Muscle of leg (tissue), 11 donors: ENCODE data around the gene C4orf54. TPM values are rescaled to one million over a fixed set of nuclear protein-coding genes. Genes with fewer than 3 reads are reported as not detected.

Experiments
- DNase-seq: peaks from one replicate; pipeline ENCODE4 v3.0.0; 2013
- H3K27ac ChIP-seq: one replicate; pipeline ENCODE4 v1.5.1; 2013; ENCODE audit warnings: mild to moderate bottlenecking, low read length, control low read depth
- H3K27me3 ChIP-seq: one replicate; pipeline ENCODE4 v1.6.1; 2013; ENCODE audit warnings: low read length; ENCODE audit not compliant: control insufficient read depth, insufficient read depth
- H3K36me3 ChIP-seq: one replicate; pipeline ENCODE4 v1.6.1; 2013; ENCODE audit warnings: low read length; ENCODE audit not compliant: control insufficient read depth, insufficient read depth
- H3K4me1 ChIP-seq: one replicate; pipeline ENCODE4 v1.6.1; 2013; ENCODE audit warnings: low read length; ENCODE audit not compliant: control insufficient read depth, insufficient read depth
- H3K4me3 ChIP-seq: one replicate; pipeline ENCODE4 v1.5.1; 2013; ENCODE audit warnings: low read length, control low read depth
- H3K9me3 ChIP-seq: replicated peaks from 2 replicates; pipeline ENCODE4 v1.6.1; 2013; ENCODE audit warnings: low read depth, low read length; ENCODE audit not compliant: control insufficient read depth
- WGBS: methylation state at CpG from one replicate; pipeline ENCODE4 v1.1.5; 2013; ENCODE audit warnings: missing lambda C conversion rate; ENCODE audit not compliant: insufficient coverage; 5-methylcytosine and 5-hydroxymethylcytosine counted together
- polyA plus RNA-seq, 8 donors: library from polyadenylated mRNA; unstranded; fragments of 120-200 nt; gene quantifications; one replicate each; pipeline versions ENCODE4 v1.2.1 to v1.2.3, GENCODE V29; 2013; ENCODE audit warnings: inconsistent platforms in 1 of 8, low replicate concordance in 1 of 8; ENCODE audit not compliant: insufficient read length in 8 of 8, insufficient read depth in 1 of 8
- total RNA-seq: library from RNA; stranded (reverse); fragments of 120-200 nt; gene quantifications from one replicate; pipeline ENCODE4 v1.2.4, GENCODE V29; 2013

Gene C4orf54
- total and polyA plus RNA-seq, 9 donors, result 56.3 to 159 (median 106) TPM

GRCh38 chr4:99647071-99647470 lies 10.6 kb downstream of the C4orf54 start:
- peak overlapping the region; percentile 57 for H3K4me3 ChIP-seq
- H3K27me3 ChIP-seq, result no peaks in the 10 kb centered on the region
- no peak for DNase-seq
- peaks cover 37% of the 10 kb centered on the region for H3K4me1 ChIP-seq
- WGBS, result 100% methylated on average over 1 of the region's 4 CpGs
- H3K27ac ChIP-seq, result peak overlapping the region; percentile 10
- peaks cover 19% of the 10 kb centered on the region for H3K36me3 ChIP-seq
- no peaks in the 10 kb centered on the region for H3K9me3 ChIP-seq

- Histone ChIP-seq H3K4me1 (peaks cover 26% of the 10 kb centered on the region), H3K9me3 (no peaks in the 10 kb centered on the region), H3K27me3 (no peaks in the 10 kb centered on the region), H3K27ac (no peak overlapping the region), H3K4me3 (peak overlapping the region; percentile 57), H3K36me3 (peaks cover 16% of the 10 kb centered on the region)
- DNase-seq, result no peak
Observed at GRCh38 chr4:99645638-99646037, 12.0 kb downstream of the C4orf54 start.

- DNase-seq, result no peak
- Histone ChIP-seq H3K4me3 (peak overlapping the region; percentile 12), H3K27ac (no peak overlapping the region), H3K4me1 (peaks cover 21% of the 10 kb centered on the region), H3K9me3 (no peaks in the 10 kb centered on the region), H3K27me3 (no peaks in the 10 kb centered on the region), H3K36me3 (peaks cover 10% of the 10 kb centered on the region)
- WGBS, result no CpG with 5 or more reads among the region's 1 CpG
Observed at GRCh38 chr4:99645036-99645435, 12.6 kb downstream of the C4orf54 start.

GRCh38 chr4:99644453-99644852 lies 13.2 kb downstream of the C4orf54 start:
- H3K27me3 ChIP-seq, result no peaks in the 10 kb centered on the region
- peaks cover 5% of the 10 kb centered on the region for H3K36me3 ChIP-seq
- peak overlapping the region; percentile 12 for H3K4me3 ChIP-seq
- peaks cover 16% of the 10 kb centered on the region for H3K4me1 ChIP-seq
- no peak for DNase-seq
- no peaks in the 10 kb centered on the region for H3K9me3 ChIP-seq
- WGBS, result 75% methylated on average over 1 of the region's 5 CpGs
- no peak overlapping the region for H3K27ac ChIP-seq

GRCh38 chr4:99642725-99643489 lies 14.7 kb downstream of the C4orf54 start:
- H3K4me3 ChIP-seq, result peak overlapping the region; percentile 6
- WGBS, result 38% methylated on average over 2 of the region's 7 CpGs
- peaks cover 2% of the 10 kb centered on the region for H3K36me3 ChIP-seq
- H3K27ac ChIP-seq, result peak overlapping the region; percentile 47
- H3K27me3 ChIP-seq, result no peaks in the 10 kb centered on the region
- peak; percentile 92 for DNase-seq
- no peaks in the 10 kb centered on the region for H3K9me3 ChIP-seq
- peaks cover 14% of the 10 kb centered on the region for H3K4me1 ChIP-seq

- Histone ChIP-seq H3K4me1 (peaks cover 11% of the 10 kb centered on the region), H3K4me3 (no peak overlapping the region), H3K36me3 (peaks cover 1% of the 10 kb centered on the region), H3K27ac (no peak overlapping the region), H3K9me3 (no peaks in the 10 kb centered on the region), H3K27me3 (no peaks in the 10 kb centered on the region)
- WGBS, result no CpG with 5 or more reads among the region's 2 CpGs
- DNase-seq, result no peak
Observed at GRCh38 chr4:99640676-99641075, 17.0 kb downstream of the C4orf54 start.

- no peaks in the 10 kb centered on the region for H3K27me3 ChIP-seq
- no peak overlapping the region for H3K27ac ChIP-seq
- H3K36me3 ChIP-seq, result no peaks in the 10 kb centered on the region
- peaks cover 2% of the 10 kb centered on the region for H3K4me1 ChIP-seq
- no peak for DNase-seq
- H3K4me3 ChIP-seq, result no peak overlapping the region
- no peaks in the 10 kb centered on the region for H3K9me3 ChIP-seq
- WGBS, result 50% methylated on average over 1 of the region's 5 CpGs
Observed at GRCh38 chr4:99637174-99637573, 20.5 kb downstream of the C4orf54 start.

- no peak for DNase-seq
- Histone ChIP-seq H3K36me3 (no peaks in the 10 kb centered on the region), H3K9me3 (no peaks in the 10 kb centered on the region), H3K27ac (no peak overlapping the region), H3K4me1 (peaks cover 2% of the 10 kb centered on the region), H3K27me3 (no peaks in the 10 kb centered on the region), H3K4me3 (no peak overlapping the region)
- 90% methylated on average over 1 of the region's 2 CpGs for WGBS
Observed at GRCh38 chr4:99636422-99636821, 21.2 kb downstream of the C4orf54 start.

- Histone ChIP-seq H3K36me3 (no peaks in the 10 kb centered on the region), H3K27me3 (no peaks in the 10 kb centered on the region), H3K4me1 (peaks cover 2% of the 10 kb centered on the region), H3K27ac (no peak overlapping the region), H3K4me3 (no peak overlapping the region), H3K9me3 (no peaks in the 10 kb centered on the region)
- 80% methylated on average over 1 of the region's 3 CpGs for WGBS
- no peak for DNase-seq
Observed at GRCh38 chr4:99635601-99636000, 22.0 kb downstream of the C4orf54 start.

GRCh38 chr4:99634742-99635360 lies 22.8 kb downstream of the C4orf54 start:
- H3K36me3 ChIP-seq, result no peaks in the 10 kb centered on the region
- no peaks in the 10 kb centered on the region for H3K27me3 ChIP-seq
- no peak for DNase-seq
- WGBS, result no CpG with 5 or more reads among the region's 1 CpG
- H3K27ac ChIP-seq, result no peak overlapping the region
- H3K4me1 ChIP-seq, result peaks cover 2% of the 10 kb centered on the region
- H3K4me3 ChIP-seq, result no peak overlapping the region
- no peaks in the 10 kb centered on the region for H3K9me3 ChIP-seq
